NCI-H446 treated with DMSO at 0.1 percent for 48 hours (cell line): ENCODE results near the gene ANKS1B.
"Not testable (repeated sequence)": the region's sequence is repeated elsewhere in the genome, so short reads cannot be mapped to it uniquely, and the experiment has no call there.

Experiments
- DNase-seq: peaks from one replicate; lab custom pipeline; 2025; lab: John Stamatoyannopoulos, UW

The ANKS1B gene

DNA sequence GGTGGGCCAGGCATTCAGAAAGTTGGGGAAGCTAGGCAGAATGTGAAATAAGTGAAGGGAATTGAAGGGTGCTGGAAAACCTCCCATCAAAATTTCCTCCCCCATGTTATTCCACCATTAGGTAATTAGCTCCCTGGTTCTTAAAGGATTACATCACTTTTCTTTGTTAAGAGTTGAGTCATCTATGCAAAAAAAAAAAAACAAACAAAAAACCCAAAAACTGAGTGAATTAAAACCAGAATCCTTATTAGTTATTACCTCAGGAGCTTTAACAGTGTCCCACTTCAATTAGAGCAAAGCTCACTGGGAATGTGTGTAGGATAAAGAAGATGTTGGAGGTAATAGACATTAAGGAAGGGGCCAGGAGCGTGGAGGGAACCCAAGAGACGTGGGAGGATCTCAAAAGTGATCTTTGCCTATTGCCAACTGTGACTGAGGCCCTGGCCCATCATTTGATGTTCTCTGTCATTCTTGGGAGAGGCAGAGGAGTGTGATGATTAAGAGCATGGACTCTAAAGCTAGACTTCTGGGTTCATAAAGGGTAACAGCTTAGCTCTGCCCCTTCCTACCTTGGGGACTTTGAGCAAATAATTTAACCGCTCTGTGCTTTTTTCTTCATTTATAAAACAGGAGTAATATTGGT, 975.0 kb downstream of the ANKS1B start:
- no peak for DNase-seq

DNA sequence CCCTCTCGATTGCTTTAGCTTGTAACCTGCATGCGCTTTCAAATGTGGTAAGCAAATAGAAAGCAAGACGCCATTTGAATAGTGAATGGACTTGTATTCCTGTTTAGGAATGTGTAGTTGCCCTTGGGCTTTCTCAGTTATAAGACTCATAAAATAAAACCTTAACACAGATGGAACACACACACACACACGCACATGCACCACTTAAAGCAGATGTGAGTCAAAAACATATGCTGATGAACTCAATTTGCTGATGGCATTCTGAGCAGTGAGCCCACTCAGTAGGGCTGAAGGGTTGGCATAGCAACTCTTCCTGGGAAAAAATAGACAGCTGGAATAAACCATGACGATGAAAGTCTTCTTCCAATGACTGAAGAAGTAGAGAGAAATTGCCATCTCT, 979.1 kb downstream of the ANKS1B start:
- no peak for DNase-seq

DNA sequence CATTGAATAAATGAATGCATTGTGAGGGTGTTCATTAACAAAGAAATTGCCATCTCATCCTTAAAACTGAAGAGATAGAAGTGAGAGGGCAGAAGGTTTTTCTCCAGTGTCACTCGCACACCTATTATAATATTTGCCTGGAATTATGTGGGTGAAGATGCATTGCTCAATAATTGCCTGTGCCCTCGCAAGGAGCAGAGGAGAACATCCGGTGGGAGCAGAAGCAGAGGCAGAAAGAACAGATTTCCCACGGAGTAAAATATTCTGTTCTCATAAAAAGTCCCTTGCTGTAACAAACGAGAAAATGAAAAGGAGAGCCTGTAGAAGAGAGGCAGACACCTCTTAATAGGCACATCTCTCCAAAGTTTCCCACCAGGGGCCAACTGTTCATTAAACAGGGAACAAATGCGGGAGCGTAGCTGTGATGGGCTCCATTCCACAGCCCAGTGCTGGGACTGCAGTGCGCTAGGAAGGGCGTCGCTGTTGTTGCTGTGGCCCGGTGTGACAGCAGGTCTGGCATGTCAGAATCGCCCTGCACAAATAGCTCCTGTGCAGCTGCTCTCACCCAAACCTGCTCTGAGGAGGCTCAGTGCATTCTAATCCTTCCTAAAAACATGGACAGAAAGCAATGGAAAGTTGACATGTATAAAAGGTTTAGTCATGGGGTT, 979.8 kb downstream of the ANKS1B start:
- no peak for DNase-seq

DNA sequence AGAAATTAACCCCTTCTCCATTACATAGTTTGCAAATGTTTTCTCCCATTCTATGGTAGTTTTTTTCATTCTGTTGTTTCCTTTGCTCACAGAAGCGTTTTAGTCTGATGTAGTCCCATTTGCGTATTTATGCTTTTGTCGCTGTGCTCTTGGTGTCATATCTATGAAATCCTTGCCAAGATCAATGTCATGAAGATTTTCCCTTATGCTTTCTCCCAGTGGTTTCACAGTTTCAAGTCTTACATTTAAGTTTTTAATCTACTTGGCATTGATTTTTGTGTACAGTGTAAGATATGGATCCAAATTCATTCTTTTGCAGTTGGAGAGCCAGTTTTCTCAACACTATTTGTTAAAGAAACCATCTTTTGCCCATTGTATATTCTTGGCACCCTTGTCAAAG, 982.0 kb downstream of the ANKS1B start:
- DNase-seq: no peak

DNA sequence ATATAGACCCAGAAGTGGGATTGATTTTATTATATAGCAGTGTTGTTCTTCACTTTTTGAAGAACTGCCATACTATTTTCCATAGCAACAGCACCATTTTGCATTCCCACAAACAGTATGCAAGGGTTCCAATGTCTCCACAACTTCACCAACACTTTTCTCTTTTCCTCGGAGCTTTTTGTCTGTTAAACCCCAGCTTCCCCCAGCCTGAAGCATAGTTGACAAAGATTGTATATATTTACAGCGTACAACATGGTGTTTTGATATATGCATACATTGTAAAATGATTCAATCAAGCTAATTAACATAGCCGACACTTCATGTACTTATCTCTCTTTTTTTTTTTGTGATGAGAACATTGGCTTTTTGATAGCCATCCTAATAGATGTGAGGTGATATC, 982.6 kb downstream of the ANKS1B start:
- no peak for DNase-seq

DNA sequence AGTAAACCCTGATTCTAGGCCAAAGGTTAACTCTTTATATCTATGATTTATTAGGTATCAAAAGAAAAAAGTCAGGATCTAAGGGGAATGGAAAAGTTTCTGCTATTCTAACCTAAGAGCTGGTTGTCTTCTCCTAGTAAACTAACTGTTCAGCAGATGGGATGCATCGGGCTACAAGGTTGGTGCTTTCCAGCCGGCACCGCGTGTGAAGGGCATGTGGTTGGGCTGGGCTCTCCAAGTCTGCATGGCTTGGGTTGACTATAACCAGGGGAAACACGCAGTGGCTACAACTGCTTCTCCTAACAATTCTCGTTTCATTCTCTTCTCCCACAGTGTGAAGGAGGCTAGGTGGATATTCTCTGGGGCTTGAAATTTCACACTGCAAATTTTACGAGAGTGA, 985.2 kb downstream of the ANKS1B start:
- no peak for DNase-seq

DNA sequence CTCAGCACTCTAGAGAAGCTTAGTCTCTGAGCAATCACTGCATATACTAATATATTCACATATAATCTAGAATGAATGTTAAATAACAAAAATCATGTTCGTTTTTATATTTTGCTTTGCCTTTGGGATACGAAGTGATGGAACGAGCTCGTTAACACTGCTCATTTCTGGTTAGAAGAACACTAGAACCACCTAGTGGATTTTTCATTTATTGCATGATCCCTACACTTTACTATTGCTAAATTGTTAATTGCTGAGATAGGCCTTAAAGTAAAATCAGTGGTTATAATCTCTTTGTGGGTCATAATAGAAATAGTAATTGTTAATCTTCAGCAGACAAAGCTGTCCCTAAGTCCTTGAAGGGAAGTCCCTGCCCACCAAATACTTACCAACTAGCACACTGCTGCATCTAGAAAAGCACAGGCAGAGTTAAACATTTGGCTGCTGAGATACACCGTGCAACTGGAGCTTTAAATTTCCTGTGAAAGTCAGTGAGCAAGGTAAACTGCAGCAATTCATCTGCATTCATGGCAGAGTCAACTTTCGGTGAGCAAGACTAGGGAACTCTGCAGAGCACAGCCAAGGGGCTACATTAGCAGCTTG, 985.9 kb downstream of the ANKS1B start:
- DNase-seq: peak; percentile 17

DNA sequence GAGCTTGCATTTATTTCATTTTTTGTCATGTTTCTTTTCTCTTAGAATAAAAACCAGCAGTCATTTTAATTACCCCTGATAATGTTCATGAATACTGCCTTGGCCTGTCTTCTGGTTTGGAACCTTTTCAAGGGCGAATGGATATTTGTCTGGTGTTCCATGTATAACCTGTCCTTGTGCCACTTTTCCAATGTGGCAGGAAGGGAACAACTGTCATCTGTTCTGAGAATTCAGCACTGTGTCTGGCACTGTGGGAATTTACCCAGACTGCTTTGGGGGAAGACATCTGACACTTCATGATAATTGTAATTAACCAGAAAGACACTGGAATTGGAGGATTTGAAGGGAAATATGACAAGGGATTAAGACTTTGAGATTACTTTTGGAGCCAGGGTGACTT, 986.8 kb downstream of the ANKS1B start:
- DNase-seq: no peak

DNA sequence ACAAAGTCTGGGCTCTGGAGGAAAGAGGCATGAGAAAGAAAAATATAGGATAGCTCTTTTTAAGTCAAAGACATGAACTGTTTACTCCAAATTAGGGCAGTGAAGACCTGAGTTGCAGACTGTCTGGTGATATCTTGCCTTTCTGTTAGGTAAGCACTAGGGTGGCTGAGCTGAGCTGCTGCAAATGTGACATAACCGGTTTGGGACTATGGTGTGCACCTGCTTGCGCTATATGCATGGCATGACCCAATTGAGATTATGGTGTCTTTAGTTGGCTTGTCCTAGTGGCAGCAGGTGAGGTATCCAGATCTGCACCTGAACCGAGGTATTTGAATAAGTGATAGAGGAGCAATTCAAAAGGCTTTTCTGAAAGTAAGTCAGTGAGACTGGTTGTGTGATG, 994.1 kb downstream of the ANKS1B start:
- no peak for DNase-seq

DNA sequence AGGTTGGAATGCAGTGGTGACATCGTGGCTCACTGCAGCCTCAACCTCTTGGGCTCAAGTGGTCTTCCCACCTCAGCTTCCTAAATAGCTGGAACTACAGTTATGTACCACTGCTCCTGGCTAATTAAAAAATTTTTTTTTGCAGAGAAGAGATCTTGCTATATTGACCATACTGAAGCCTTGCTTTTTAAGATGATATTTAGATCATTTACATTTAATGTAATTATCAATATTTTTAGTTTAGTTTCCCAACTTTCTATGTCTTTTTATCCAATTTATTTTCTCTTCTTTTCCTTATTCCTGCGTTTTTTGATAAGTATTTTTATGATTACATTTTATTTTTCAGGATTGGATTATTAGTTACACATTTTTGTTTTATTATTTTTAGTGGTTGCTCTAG, 999.6 kb downstream of the ANKS1B start:
- no peak for DNase-seq

DNA sequence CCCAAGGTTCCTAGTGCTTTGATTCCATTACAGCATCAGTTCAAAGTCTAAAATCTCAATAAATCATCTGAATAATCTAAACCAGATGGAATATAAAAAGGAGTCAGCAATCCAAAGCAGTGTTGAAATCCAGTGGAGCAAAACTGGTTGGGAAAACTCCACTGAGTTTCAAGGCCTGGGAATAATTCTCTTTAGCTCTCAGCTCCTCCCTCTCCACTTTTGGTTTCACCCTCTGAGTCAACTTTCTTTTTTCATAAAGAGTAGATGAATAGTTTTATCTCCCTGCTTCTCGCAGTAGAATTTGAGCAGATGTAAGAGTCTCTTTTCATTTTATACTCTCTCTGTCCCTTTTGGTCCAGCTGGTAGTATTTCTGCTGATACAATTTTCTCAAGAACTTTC, 1001.1 kb downstream of the ANKS1B start:
- DNase-seq: no peak

DNA sequence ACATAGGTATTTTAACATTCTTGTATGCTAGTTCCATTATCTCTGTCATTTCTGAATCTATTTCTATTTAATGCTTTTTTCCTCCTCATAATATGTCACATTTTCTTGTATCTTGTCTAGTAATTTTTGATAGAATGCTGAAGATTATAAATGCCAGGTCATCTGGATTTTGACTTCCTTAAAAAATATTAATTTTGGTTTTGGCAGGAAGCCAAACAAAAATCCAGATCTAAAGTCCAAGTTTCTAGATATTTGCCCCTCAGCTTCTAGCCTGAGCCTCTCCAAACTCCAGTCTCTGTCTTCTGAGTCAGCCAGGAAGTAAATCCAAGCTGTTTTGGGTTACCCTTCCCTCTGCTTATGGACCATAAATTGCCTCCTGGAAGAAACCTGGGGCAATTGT, 1004.2 kb downstream of the ANKS1B start:
- no peak for DNase-seq

DNA sequence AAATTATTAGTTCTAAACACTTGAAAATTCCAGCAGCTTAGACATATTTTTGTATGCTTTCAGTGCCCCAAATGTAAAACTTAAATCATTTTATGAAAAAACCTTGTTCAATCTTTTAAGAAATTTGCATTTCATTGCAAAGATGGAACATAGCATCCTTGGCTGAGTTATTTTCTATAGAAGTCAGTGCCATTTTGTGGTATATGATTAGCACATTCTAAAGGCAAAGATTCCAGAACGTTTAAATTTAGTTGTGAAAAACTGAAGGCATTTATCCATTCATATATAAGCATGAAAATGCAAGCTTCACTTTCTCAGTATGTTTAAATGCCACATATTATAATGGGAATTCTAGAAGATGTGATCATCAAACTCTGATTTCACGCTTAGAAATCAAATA, 1007.5 kb downstream of the ANKS1B start:
- no peak for DNase-seq

DNA sequence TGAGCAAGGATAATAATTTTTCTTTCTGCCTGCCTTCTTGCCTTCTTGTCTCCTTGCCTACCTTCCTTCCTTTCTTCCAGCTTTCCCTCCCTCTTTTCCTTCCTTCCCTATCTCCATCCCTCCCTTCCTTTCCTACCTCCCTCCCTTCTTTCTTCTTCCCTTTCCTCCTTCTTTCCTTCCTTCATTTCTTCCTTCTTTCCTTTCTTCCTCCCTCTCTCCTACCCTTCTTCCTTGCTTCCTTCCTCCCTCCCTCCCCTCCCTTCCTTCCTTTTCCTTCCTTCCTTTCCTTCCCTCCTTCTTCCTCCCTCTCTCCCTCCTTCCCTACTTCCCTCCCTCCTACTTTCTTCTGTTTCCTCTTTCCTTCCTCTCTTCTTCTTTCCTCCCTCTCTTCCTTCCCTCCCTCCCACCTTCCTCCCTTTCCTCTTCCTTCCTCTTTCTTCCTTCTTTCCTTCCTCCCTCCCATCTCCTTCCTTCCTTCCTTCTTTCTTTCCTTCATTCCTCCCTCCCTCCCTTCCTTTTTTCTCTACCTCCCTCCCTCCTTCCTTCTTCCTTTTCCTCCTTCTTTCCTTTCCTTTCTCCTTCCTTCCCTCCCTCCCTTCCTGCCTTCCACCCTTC, 1009.9 kb downstream of the ANKS1B start:
- DNase-seq: no peak

DNA sequence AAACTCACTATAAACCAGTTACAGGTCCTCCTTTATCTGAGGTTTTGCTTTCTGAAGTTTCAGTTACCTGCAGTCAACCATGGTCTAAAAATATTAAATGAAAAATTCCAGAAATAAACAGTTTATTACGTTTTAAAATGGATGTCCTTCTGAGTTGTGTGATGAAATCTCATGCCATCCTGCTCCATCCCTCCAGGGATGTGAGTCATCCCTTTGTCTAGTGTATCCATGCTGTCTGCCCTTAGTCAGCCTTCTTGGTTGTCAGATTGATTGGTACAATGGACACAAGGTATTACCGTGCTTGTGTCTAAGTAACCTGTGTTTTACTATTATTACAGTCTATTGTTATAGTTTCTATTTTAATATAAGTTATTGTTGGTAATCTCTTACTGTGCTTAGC, 1011.3 kb downstream of the ANKS1B start:
- no peak for DNase-seq

DNA sequence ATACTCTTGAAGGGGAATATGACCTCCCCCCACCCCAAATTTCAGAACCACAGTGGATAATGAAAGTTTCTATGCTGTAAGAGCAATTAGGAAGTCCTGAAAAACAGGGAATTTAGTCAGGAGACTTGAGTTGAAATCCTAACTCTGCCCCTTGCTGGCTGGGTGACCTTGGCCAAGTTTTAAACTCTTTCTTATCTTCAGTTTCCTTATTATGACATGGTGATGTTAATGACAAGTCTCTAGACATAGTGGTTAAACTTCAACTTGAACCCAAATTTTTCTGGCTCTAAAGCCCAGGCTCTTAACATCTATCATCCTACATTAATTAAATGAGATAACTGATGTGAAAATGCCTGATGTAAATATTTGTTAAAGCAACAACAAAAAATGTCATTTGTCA, 1013.8 kb downstream of the ANKS1B start:
- DNase-seq: no peak

DNA sequence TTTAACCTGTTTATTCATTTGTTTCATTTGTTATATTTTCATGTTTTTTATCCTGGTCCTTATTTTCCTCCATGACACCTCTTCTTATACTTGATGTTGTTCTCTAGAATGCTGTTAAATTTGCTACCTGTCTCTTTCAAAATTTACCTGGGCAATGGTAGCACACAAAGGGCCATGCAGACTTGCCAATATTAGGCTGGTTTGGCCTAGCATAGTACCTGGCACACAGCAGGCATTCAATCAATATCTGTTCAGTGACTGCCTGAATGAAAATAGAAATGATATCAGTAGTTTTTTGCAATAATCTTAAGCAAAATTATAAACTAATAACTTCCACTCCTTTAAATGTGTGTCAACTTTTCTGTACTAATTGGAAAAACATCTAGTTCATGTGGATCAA, 1014.5 kb downstream of the ANKS1B start:
- no peak for DNase-seq

DNA sequence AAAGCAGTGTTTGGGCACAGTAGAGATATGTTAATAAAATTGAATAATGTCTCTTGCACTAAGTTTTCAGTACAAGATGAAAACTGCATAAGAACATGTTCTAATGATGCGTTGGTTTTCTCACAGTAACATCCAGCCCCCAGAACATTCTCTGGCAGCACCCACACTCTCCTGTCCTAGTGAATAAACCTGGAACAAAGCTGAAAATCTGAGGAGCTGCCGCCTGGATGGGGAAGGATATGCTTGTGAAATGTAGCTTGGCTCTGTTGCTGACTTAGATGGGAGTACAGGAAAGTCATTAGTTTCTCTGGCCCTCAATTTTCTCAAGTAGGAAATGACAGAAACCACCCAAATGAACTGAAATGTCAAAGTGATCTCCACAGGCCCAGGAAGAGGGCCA, 1015.8 kb downstream of the ANKS1B start:
- DNase-seq: no peak

DNA sequence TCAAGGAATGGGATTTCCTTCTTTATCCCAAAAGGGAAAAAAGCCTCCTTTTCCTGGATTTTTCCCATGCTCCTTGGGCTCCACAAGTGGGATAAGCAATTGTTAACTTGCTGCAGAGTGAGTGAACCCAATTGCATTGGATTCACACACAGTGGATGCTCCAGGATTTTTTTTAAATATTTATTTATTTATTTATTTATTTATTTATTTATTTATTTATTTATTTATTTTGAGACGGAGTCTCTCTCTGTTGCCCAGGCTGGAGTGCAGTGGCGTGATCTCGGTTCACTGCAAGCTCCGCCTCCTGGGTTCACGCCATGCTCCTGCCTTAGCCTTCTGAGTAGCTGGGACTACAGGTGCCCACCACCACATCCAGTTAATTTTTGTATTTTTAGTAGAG, 1027.6 kb downstream of the ANKS1B start:
- not testable (repeated sequence) for DNase-seq

DNA sequence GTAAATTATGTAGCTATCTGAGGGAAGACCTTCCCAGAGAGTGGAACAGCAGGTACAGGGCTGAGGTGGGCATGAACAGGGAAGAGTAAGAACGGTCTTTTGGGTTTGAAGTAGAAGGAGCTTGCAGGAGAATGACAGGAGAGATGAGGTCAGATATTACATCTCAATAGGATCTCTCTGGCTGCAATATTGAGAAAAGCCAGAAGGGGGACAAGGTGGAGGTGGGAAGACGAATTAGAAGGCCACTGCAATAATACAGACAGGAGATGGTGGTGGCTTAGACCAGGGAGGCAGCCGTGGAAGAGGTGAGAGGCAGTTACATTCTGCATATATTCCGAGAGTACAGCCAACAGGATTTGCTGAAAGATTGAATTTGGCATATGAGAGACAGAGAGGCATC, 1029.5 kb downstream of the ANKS1B start:
- no peak for DNase-seq

DNA sequence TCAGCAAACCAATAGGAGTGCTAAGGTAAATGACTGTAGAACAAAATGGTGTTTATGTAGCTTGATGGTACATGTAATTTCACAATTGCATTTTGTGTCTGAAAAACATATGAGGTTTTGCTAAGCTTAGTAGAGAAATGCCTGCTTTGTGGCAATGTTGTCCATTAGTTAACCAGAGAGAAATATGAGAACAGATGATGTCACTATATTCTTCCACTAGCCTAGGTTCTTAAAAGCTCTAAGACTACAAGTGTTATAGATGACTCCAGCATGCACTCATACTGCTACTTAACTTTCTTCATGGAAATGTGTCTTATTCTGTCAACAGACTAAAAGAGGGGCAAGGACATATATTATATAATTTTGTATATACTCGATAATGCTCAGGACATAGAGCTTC, 1030.2 kb downstream of the ANKS1B start:
- no peak for DNase-seq

DNA sequence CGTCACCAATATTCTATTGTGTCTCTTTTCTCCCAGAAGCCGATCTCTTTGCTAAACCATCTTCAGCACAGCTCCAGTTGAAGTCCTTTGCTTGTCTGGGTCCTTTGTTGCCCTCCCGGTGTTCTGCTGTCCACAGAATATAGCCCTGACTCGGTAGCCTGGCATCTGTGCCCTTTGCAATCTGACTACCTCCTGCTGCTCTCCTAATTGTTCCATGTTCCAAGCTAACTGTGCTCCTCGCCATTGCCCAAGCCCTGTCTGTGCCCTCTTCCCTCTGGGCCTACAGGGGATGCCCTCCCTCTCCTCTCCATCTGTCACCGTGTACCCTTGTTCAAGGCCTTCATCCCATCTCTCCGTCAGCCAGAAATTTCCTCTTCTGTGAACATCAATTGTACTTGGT, 1033.3 kb downstream of the ANKS1B start:
- DNase-seq: no peak

DNA sequence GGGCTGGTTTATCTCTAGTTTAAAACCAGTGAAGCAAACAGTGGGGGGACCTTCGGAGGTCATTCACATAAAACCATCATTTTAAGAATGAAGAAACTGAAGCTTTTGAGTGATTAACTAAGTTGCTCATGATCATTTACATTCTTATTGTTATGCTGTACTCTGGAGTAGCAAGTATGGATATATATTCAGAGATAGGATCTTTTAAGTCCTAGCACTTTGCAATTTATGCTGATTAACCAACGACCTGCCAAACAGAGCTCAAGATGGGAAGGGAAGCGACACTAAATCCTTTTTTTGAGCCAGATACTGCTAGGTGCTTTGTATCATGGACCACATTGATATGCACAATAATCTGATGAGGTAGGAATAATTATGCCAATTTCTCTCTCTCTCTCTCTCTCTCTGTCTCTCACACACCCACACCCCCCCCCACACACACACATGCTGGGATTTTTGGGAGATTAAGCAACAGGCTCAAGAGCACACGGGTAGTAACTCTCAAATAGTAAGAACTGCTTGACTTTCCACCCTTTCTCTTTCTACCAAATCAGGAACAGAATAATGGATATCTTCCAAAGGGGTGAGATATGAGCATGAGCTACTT, 1036.3 kb downstream of the ANKS1B start:
- no peak for DNase-seq
